ENCODE measurements around the gene ZMIZ1.

Gene ZMIZ1

DNA sequence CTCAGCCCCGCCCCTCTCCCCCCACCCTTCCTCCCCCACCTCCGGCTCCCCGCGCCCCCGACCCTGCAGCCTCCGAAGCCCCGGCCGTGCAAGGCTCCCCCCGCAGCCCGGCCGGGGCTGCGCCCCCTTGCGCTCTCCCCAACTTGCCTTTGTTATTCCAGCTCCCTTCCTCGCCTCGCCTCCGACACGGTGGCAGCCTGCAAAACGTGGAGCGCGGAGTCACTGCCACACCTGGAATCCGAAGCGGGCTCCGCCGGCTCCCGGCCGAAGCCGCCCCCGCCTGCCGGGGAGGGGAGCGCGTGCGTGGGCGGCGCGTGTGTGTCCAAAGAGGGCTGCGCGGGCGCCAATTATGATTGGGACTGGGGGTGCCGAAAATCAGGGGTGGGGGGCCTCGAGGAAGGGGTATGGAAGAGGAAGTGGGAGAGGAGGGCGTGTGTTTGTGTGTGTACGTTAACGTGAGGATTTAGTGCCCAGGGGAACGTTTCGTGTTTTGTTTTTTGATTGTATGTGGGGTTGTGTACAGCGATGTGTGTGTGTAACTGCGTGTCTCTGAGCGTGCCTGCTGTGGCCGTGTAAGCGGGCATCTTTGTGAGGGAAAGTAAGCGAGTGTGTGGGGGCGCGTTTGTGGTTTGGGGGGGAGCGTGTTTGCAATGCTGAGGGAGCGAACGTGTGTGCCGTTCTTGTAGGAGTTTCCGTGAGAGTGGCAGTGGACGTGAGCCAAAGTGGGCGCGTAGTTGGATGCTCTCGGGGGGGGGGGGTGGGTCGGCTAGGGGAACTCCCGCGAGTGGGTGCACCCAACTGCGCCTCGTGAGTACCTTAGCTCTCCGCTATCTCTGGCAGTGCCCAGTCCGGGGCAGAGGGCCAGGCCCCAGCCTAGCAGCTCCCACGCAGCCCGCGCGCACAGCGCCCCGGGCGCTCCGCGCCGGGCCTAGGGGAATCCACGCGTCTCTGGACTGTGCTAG, 1.2 kb upstream of the ZMIZ1 start:
- DNase-seq: no peak

DNA sequence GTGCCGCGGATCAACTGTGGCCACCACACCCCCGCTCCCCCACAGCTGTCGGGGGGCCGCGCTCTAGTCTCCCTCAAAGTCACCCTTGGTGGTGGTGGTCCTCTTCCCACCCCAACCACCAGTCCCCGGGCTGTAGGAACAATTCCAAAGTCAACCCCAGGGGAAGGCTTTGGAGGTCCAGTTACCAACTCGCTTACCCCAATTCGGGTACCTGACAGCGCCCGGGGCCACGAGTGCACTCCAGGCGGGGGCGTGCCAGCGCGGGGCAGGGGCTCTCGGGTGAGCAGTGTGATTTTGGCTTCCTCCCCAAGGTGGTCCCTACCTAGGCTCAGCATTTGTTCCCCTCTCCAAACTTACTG, 584 bp upstream of the ZMIZ1 start:
- DNase-seq: no peak

DNA sequence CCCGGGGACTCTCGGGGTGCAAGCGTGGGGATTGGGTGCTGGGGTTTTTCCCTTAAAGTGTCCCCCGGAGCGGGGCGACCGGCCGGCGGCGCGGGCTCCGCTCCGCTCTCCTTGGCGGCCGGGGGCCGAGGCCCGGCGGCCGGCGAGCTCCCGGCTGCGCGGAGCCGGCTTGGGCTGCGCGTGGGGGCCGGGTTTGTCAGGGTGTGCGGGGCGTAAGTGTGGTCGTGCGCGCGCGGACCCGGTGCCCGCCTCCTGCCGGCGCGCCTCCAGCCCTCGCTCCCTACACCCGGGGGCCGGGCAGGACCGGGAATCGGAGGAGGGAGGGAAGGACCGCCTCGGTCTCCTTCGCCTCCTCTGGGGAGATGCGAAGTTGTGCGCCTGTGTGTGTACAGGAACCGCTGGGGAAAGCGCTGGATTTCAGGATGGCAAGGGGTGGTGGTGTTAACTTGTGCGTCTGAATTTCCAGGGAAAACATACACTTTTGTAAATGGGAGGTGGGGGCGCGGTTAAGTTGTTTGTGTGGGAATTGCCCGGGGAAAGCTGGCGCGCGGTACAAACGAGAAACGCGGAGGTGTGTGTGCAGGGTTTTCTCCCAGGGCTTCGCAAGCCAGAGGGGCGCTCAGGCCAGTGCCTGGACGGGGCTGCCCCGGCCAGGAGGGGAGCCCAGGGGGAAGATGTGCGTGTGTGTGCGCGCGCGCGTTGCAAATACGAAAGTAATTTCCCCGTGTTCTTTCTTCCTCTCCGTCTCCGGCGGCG, 737 bp downstream of the ZMIZ1 start:
- DNase-seq: no peak

DNA sequence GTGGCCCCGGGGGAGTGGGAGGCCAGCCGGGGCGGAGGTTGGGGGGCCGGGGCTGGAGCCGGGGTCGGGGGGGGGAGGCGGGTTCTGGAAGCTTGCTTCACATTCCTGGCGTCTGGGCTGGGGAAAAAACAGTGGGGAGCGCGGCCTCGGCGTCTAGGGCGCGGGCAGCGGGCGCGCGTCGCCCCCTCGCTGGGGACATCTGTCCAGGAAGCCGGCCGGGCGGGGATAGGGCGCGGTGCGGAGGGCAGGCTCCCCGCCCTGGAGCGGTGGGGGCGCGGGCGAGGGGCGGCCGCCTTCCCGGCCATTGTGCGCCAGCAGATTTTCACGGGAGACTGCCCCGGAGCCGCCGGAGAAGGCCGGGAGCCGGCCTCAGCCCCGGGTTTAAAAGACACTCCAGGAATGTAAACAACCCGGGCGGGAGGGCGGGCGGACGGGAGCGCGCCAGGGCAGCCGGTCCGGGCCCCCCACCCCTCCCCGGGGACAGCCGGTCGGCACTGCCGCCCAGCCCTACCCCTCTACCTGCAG, 1.4 kb downstream of the ZMIZ1 start:
- DNase-seq: no peak

DNA sequence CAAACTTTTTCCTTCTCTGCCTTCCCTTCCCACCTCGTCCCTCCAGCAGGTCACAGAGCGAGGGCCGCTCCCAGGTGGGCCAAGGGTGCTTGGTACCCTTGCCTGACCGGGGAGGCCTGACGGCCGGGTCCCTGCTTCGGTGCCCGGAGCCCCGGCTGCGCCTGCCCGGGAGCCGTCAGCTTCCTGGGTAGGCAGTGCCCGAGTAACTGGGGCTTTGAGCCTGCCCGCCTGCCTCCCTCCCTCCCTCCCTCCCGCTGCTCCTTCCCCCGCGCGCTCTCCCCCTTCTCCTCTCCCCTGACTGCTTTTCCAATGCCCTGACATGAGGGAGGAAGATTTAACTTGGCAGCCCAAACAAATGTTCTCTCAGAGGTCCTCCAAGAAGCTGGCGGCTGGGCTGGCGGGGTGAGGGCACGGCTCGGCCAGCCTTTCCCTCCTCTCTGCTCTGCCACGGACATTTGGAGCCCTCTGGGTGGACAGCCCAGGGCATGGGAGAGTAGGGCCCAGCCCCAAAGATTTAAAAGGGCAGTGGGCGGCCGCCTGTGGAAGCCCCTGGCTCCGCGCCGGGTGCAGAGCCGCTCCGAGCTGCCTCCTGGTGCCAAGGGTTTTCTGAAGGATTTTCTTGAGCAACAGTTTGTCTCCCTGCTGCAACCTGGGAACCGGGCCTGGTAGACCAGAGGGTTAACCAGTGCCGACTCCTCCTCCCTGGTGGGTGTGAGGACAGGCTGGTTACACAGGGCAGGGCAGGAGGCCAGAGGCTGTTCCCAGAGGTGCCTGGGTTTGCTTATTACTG, 2.0 kb downstream of the ZMIZ1 start:
- no peak for DNase-seq

DNA sequence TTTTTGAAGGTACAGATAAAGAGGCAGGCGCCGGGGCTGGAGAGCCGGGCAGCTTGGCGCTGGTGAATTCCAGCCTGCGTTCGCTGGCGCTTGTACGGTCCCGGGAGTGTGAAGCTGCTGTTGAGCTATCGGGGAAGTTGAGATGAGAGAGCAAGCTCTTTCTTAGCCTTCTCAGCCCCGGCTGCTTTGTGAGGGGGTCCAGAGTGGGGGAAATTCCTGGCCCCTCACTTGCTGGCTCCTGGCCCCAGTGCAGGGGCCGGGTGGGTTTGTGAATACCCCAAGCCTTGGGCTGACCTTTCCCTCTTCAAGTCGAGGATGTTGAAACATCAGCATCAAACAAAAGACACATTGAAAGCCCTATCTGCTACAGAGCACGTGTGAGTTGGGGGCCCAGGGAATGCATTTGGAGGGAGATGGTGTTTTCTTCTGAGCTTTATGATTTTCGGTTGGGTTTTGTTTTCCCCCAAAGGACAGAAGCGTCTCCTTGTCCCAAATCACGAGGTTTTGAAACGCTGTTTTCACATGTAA, 2.7 kb downstream of the ZMIZ1 start:
- DNase-seq: no peak

DNA sequence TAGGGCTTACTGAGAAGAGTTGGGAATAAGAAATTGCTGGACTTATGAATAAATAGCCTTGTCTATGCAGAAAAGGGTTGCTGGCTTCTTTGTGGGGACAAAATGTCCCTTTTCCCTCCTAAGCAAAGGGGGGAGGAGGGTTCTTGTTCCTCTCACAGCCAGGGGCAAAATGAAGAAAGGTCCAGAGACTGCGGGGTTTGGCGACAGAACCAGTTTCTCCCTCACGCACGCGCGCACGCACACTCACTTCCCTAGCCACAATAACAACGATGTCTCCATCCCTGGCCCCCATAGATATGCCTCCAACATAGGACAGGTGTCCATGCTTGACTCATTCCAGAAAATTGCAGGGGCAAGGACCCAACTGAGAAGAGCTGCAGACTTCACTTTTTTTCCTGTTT, 3.3 kb downstream of the ZMIZ1 start:
- no peak for DNase-seq

DNA sequence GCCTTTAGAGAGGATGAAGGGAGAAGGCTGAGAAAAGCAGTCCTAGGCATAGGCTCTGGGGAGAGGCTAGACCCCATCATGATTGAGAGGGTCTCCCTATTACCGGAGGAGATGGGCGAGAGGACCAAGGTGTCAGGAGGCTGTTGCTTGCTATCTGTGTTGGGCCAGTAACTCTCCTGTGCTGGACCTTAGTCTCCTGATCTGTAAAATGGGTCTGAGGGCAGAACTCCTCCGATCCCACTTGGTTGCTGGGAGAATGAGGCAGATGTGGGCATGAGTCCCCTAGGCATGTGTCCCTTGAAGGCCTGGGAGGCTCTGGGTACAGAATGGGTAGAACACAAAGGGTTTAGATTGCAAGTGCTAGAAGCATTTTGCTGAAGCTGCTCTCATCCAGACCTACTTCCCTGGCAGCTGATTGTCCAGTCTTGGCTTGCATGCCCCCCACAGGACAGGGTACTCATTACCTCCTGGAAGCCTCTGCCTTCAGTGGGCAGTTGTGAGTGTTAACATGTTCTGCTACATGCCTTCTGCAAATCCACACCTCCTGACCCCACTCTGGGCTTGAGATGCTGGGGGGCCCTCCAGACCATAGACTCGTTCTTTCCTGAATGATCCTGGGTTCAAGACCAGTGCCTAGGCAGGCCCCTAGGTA, 4.4 kb downstream of the ZMIZ1 start:
- DNase-seq: no peak

DNA sequence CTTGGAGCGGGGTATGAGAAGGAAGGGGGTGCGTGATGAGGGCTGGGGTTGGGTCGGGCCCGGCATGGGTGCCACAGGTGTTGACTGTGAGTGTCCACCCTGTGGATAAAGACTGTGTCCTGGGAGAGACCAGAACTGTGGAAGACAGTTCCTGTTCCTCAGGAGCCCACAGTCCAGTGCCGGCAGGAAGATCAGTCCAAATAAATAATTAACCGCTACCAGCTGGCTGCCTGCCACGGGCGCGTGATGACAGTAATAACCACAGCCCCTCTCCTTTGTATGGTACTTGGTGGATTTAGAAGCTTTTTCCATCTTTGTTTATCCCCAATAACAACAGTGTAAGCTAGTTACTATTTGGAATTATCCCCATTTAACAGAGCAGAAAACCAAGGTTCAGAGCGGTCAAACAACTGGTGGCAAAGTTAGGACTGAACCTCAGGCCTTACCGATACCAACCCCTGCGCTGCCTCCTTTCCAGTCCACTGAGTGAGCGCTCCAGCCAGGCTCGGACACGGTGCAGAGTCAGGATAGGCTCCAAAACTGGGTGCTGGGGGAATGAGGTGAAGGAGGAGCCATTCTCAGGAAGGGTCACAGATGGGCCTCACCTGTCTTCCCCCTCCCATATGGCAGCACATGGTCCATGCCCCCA, 5.1 kb downstream of the ZMIZ1 start:
- DNase-seq: no peak

DNA sequence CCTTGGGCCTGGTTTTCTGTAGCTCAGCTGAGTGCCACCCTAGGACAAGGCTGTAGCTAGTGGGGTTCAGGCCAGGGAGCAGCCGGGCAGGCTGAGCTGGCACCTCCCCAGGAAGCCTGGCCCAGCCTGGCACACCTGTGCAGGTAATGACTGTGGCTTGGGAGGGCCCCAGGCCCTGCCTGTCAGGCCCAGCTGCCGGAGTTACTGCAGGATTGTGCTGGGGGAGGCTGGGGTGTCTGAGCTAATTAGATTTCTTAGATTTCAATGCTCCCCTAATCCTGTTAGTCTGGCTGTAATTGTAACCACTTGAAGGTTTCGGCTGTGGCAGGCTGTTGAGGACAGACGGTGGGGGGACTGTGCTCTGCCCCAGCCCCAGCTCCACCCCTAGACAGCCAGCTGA, 6.0 kb downstream of the ZMIZ1 start:
- no peak for DNase-seq

DNA sequence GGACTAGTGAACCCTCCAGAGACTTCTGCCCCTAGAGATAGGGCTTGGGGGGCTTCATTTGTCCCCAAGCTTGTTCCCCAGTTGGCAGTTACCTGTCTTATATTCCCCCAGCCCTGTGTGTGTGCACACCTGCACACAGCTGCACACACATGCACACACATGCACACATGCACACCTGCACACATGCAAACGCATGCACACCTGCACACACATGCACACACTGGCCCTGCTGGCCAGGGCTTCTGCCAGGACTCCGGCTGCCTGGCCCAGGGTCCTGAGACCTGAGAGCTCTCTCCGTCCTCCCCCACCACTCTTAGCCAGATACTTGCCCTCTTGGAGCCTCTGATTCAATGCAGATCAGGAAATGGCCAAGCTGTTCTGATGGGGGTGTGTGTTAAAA, 6.7 kb downstream of the ZMIZ1 start:
- DNase-seq: no peak

DNA sequence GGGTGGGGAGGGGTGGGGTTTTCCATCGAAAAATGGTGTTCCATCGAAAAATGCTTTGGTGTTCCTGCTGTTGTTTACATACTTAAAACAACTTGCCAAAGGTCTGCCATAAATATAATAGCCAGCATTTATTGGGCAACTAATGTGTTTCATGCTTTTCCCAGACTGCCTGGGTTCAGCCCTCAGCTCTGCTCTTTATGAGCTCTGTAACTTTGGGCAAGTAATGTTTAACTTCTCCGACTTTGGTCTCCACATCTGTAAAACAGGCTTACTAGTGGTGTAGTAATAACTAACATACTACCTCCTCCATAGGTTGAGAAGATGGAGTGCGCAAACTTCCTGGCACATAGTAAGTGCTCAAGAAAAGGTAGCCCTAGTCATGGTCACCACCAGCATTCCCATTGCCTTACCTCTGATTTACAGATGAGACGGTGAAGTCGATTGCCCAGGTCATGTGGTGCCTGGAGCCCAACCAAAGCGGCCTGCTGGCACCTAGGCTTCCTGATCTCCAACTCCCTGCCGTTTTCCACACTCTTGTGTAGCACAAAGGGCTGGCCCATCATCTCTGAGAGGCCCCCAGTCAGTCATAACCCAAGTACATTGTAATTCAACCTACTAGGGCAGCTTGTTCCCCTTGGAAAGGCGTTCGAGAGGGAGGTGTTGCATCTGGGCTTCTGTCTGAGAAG, 8.9 kb downstream of the ZMIZ1 start:
- no peak for DNase-seq

DNA sequence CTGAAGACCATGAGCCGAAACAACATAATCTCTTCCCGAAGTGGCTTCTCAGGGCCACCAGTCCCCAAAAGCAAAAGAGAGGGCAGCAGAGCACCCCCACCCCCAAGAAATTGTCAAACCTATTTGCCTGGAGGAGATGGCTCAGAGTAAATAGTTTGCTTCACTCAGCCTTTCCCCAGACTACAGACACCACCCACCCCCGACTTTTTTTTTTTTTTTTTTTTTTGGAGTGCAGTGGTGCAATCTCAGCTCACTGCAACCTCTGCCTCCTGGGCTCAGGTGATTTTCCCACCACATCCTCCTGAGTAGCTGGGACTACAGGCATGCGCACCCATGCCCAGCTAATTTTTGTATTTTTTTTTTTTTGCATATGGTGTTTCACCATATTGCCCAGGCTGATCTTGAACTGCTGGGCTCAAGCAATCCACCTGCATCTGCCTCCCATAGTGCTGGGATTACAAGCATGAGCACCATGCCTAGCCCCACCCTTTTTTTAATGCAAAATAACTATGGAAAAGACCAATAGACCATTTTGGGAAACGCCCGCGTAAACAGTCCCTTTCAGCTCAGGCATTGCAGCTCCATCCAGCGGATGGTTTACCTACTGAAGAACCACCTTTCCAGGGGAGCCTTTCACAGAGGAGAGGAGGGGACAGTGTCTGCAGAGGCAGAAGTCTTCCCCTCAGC, 9.7 kb downstream of the ZMIZ1 start:
- no peak for DNase-seq

DNA sequence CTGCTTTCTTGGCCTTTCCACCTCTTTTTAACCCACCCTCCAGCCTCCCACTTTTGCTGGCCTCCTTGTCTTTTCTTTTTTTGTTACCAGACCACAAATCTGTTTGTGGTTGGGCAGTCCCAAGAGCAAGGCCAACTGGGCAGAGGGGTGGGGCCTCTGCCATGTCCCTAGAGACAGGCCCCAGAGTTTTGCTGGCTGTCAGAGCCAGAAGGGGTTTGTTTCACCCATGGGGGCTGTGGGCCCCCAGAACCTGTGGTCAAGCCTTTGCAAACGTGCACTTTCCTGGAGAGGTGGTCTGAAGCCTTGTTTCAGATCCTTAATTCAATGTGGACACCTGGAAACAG, 10.3 kb downstream of the ZMIZ1 start:
- DNase-seq: no peak

DNA sequence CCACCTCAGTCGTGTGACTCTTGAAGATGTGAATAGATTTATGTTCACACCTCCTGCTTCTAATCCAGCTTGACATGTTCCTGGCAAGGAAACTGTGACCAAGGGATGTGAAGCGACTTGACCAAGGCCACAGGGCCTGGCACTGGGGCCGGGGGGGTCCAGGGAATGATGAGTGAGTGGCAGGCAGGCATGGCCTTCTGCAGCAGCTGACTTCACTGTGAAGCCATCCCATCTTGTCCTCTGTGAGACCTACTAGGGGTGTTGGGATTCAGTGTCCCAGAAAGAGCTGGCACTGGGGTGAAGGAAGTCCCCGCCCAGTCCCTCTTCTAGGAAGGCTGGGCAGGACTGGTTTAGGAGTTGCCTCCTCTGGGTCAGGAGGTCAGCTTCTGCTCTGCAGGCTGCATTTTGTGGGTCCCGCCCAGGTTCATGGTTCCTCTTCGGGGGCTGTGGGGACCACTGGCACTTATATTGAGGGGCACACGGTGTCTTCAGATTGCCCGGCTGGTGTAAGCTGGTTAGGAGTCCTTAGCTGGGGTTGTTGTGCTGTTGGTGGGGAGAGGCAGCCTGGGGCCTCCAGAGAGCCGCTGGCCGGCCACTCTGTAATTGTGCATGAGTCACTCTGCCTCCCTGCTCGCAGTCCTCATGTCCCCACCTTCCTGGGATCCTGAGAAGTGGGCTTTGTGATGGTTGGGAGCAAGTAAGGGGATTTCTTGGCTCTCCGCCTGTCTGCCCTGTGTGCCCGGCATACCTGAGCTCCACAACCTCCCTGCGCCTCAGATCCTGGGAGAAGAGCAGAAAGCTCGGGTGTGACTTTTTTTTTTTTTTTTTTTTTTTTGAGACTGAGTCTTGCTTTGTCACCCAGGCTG, 11.0 kb downstream of the ZMIZ1 start:
- no peak for DNase-seq

DNA sequence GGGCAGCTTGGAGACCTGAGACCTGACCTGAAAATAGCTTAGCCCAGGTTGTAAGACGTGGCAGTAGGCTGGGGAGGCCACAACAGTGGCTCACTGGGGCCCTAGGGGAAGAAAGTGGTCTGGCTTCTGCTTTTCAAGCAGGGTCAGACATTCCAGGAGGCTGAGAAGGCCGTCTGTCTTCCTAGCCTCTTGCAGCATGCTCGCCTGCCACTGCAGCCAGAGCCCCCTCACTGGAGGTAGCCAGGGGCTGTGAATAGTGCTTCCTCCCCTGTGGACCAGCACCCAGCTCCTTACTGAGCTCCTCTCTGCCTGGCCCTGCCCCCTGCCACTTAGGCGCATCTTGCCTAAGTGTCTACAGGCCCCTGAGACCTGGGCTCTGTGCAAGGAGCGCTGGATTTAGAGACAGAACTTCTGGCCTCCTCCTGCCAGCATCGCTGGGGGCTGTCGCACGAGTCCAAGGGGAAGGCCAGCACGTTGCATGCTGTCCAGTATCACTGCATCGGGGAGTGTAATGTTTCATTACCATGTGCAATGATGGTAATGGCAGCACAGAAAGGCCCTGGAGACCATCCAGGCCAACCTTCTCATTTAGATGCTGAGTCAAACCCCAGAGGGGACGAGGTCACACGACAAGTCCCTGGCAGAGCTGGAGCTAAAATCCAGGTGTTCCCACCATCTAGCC, 12.7 kb downstream of the ZMIZ1 start:
- no peak for DNase-seq

DNA sequence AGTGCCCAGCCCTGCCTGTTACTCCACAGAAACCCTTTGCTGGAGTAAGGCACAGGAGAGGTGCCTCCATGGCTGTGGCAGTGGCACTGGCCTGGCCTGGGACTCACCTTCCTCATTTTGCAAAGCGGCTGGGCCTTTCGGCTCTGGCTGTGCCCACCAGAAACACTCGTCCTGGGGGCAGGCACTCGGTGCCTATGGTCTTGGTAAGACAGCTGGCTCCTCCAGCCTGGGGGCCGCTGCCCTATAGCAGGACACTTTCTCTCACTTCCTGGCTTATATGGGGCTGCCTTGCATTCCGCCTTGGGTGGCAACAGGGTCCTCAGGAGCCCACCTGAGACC, 13.2 kb downstream of the ZMIZ1 start:
- DNase-seq: no peak

DNA sequence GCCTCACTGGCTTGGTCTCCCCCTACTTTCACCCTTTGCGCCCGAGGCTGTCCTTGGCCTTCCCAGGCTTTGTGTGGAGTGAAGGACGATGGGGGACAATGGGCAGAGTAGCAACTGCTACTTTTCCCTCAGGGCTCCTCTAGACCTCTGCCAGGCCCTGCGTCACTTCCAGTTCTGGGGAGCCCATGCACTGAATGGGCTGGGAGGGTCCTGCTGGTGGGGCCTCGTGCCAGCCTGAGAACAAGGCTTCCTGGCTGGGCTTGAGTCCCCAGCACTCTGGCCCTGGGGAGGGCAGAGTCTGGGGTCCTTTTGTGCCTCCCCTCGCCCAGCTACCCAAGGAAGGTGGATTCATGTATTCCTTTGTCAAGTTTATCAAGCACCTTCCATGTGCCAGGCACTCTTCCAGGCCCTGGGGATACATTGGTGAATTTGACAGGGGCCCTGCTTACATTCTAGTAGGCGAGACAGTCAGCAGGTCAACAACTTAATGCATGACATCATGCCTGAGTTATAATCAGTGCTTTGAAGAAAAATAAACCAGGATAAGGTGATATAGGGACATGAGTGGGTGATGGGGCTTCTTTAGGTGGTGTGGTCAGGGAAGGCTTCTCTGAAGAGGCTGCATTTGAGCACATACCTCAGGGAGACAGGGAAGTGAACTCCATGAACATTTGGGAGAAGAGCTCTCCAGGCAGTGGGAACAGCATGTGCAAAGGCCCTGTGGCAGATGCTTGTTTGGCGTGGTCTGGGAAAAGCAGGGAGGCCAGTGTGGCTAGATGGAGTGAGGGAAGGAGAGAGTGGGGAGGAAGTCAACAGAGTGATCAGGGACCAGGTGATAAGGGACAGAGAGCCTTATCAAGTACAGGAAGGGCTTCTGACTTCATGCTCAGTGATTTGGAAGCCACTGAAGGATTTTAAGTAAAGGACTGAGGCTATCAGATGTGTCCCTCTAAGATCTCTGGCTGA, 14.1 kb downstream of the ZMIZ1 start:
- no peak for DNase-seq

Measured in NK-92 treated with Interleukin-12 subunit alpha and Interleukin-12 subunit beta, amount 100 ng/mL, for 24 hours (cell line).